GM18505 (cell line): Measurements from ENCODE around the gene AK9.
"Not testable (repeated sequence)": the region's sequence is repeated elsewhere in the genome, so short reads cannot be mapped to it uniquely, and the experiment has no call there.

ENCODE experiments used
- ATAC-seq: cut with Tn5 transposase; IDR thresholded peaks from one replicate; pipeline ENCODE4 v1.9.1; 2021; ENCODE audit not compliant: unreplicated experiment
- POLR2A ChIP-seq: IDR thresholded peaks from 4 replicates; pipeline ENCODE4 v1.6.1; 2011; ENCODE audit warnings: borderline replicate concordance; ENCODE audit not compliant: insufficient read depth, insufficient read length; ENCODE audit errors: extremely low read depth

The AK9 gene

DNA sequence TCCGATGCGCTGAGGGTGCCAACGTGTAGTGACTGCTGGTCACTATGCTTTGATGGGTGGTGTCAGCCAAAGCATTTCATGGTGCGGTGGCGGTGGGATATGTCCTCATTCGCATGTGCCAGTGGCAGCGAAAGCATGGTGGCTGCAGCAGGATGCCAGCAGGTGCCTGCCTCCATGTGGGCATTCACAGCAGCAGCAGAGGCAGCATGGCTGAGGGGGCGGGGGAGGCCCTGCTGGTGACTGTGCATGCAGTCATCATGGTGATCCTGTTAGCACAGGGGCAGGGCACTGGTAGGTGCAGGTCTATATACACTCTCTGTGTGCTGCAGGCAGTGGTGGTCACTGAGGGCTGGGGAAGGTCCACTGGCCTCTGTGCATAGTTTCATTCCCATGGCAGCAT is 22.1 kb upstream of the AK9 start:
- ATAC-seq, result no peak

GRCh38 chr6:109708099-109708498 is 17.1 kb upstream of the AK9 start:
- ATAC-seq, result not testable (repeated sequence)

More for the DNA sequence above, 22.1 kb upstream of the AK9 start:
- no peak for TF ChIP-seq POLR2A

- no peak for TF ChIP-seq POLR2A
- ATAC-seq, result no peak
Observed at GRCh38 chr6:109706513-109706912, 15.5 kb upstream of the AK9 start.

GRCh38 chr6:109705258-109705657 is 14.3 kb upstream of the AK9 start:
- peak; percentile 79 for ATAC-seq

GRCh38 chr6:109702791-109703190 is 11.8 kb upstream of the AK9 start:
- TF ChIP-seq POLR2A, result no peak
- ATAC-seq, result no peak

More at GRCh38 chr6:109705258-109705657, 14.3 kb upstream of the AK9 start:
- no peak for TF ChIP-seq POLR2A

DNA sequence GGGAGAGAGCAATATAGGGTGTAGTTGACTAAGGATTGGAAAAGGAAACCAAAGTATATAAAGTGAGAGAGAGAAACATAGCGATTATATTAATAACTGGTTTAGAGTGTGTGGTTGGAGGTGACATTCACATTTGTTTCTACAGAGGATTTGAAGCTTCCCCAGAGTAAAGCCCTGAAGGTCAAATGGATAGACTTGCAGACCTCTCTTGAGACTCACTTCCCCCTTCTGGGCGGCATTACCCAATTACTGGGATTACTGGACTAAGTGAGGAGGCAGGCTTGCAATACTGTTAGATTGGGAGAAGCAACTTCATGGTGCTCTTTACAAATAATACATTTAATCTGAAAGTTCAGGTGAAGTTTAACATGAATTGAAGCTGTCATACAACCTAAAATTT is 10.8 kb upstream of the AK9 start:
- no peak for TF ChIP-seq POLR2A
- no peak for ATAC-seq

DNA sequence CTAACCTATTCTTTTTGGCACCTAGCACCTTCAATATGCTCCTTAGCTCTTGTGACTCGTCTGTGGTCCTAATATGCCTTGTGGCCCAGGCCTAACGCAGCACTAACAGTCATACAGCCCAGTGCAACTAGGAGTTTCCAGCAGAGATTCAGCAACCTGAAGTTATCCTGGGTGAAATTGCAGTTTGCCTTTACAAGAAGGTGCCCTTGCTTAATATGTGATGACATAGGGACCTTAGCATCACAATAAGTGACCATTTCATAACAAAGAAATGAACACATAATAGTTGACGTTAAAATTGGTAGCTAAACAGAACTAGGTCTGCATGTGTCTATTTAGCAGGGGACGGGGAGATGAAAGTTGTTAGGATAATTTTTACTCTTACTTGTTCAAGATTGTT is 10.2 kb upstream of the AK9 start:
- ATAC-seq, result no peak
- no peak for TF ChIP-seq POLR2A

DNA sequence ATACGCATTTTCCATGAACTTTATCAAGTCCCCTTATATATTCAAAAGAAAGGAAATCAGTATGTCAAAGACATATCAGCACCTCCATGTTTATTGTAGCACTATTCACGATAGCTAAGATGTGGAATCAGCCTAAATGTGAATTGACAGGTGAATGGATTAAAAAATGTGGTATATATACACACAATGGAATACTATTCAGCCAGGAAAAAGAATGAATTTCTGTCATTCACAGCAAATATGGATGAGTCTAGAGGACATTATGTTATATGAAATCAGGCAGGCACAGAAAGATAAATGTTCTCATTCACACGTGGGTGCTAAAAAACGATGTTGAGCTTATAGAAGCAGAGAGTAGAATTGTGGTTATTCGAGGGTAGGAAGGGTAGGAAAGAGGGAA is 5.4 kb upstream of the AK9 start:
- ATAC-seq, result no peak
- no peak for TF ChIP-seq POLR2A

- no peak for TF ChIP-seq POLR2A
- ATAC-seq, result no peak
Observed at GRCh38 chr6:109695468-109695867, 4.5 kb upstream of the AK9 start.

DNA sequence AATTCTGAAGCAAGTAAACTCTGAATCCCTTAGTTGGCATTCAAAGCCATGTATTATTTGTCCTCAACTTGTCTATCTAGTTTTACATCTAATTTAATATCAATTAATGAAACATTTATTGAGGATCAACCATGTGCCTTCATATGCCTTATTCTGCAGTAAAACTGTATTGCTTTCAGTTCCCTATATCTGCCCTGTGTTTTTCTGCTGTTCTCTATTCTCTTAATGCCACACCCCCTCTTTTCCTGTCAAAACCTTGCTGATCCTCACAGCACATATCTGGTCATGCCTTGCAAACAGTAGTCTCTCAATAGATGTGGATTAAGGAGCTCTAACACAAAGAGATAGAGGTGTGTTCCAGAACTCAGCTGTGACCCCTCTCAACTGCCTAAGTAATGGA is 2.1 kb upstream of the AK9 start:
- TF ChIP-seq POLR2A, result no peak
- peak; percentile 42 for ATAC-seq

GRCh38 chr6:109690373-109690736 is 647 bp downstream of the AK9 start:
- peak; percentile 42 for ATAC-seq
- TF ChIP-seq POLR2A, result no peak

DNA sequence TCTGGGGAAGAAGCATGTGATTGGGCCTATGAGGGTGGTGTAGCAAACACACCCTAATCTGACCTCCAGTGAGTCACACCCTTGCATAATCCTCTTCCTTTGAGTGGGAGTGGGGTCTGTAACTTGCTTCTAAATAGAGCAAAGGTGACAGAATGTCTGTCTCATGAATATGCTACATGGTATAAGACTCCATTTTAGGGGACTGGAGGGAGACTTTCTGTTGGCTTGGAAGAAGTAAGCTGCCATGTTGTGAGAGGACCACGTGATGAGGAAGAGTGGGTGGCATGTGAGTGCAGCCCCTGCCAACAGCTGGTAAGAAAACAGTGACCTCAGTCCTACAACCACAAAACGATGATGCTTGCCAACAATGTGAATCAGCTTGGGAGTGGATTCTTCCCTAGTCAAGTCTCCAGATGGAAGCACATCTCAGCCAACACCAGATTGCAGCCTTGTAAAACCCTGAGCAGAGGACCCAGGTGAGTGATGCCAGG is 3.7 kb downstream of the AK9 start:
- ATAC-seq, result no peak
- TF ChIP-seq POLR2A, result no peak

GRCh38 chr6:109686566-109687265 is 4.3 kb downstream of the AK9 start:
- TF ChIP-seq POLR2A, result no peak
- ATAC-seq, result no peak

GRCh38 chr6:109678661-109679505 is 12.1 kb downstream of the AK9 start:
- ATAC-seq, result not testable (repeated sequence)
